ENCODE data around the gene PAPOLG.
"Not testable (repeated sequence)": the region's sequence is repeated elsewhere in the genome, so short reads cannot be mapped to it uniquely, and the experiment has no call there.

The PAPOLG gene

GRCh38 chr2:60806988-60807681, 51.1 kb downstream of the PAPOLG start:
- ATAC-seq = peak; percentile 68
- TF ChIP-seq GLIS3 (CRISPR knock-in tag; IDR thresholded peaks at IDR 0.05) (no peak), TCF4 (CRISPR knock-in tag; IDR thresholded peaks at IDR 0.05; ENCODE audit: borderline replicate concordance) (no peak), PATZ1 (CRISPR knock-in tag; IDR thresholded peaks at IDR 0.05; ENCODE audit: borderline replicate concordance) (no peak), TSHZ2 (CRISPR knock-in tag; IDR thresholded peaks at IDR 0.05) (no peak), ZFP3 (CRISPR knock-in tag; IDR thresholded peaks at IDR 0.05) (no peak), ARNTL (CRISPR knock-in tag; IDR thresholded peaks at IDR 0.05; ENCODE audit: borderline replicate concordance, low read depth) (no peak), ZNF70 (CRISPR knock-in tag; IDR thresholded peaks at IDR 0.05) (no peak), BACH2 (CRISPR knock-in tag; IDR thresholded peaks at IDR 0.05; ENCODE audit: borderline replicate concordance) (no peak), OSR1 (CRISPR knock-in tag; IDR thresholded peaks at IDR 0.05) (no peak), TOX (CRISPR knock-in tag; IDR thresholded peaks at IDR 0.05; ENCODE audit: borderline replicate concordance) (no peak), ZNF8 (CRISPR knock-in tag; IDR thresholded peaks at IDR 0.05) (no peak), ZC3H10 (CRISPR knock-in tag; IDR thresholded peaks at IDR 0.05) (no peak), SNAI2 (CRISPR knock-in tag; IDR thresholded peaks at IDR 0.05) (no peak)

- no peak for TF ChIP-seq ZFP3 (CRISPR knock-in tag; IDR thresholded peaks at IDR 0.05)
- no peak for TF ChIP-seq ISL1 (CRISPR knock-in tag; IDR thresholded peaks at IDR 0.05)
- ATAC-seq = no peak
These were observed 52.3 kb downstream of the PAPOLG start for GRCh38 chr2:60808330-60808801.

- no peak for TF ChIP-seq POU6F1 (CRISPR knock-in tag; IDR thresholded peaks at IDR 0.05; ENCODE audit: borderline replicate concordance, low read depth)
- TF ChIP-seq BACH2 (CRISPR knock-in tag; IDR thresholded peaks at IDR 0.05; ENCODE audit: borderline replicate concordance) = no peak
- ATAC-seq = no peak
These were observed 55.7 kb downstream of the PAPOLG start for GRCh38 chr2:60811491-60812375.

- not testable (repeated sequence) for ATAC-seq
These were observed 61.1 kb downstream of the PAPOLG start for GRCh38 chr2:60817191-60817590.

- TF ChIP-seq TOX (CRISPR knock-in tag; IDR thresholded peaks at IDR 0.05; ENCODE audit: borderline replicate concordance) (no peak), ISL1 (CRISPR knock-in tag; IDR thresholded peaks at IDR 0.05) (no peak), GLIS3 (CRISPR knock-in tag; IDR thresholded peaks at IDR 0.05) (no peak), POU6F1 (CRISPR knock-in tag; IDR thresholded peaks at IDR 0.05; ENCODE audit: borderline replicate concordance, low read depth) (no peak), ARNTL (CRISPR knock-in tag; IDR thresholded peaks at IDR 0.05; ENCODE audit: borderline replicate concordance, low read depth) (no peak), ZFP3 (CRISPR knock-in tag; IDR thresholded peaks at IDR 0.05) (no peak), TSHZ2 (CRISPR knock-in tag; IDR thresholded peaks at IDR 0.05) (no peak), CREB5 (CRISPR knock-in tag; IDR thresholded peaks at IDR 0.05; ENCODE audit: low read depth) (no peak), ZNF70 (CRISPR knock-in tag; IDR thresholded peaks at IDR 0.05) (no peak), PPARA (CRISPR knock-in tag; IDR thresholded peaks at IDR 0.05; ENCODE audit: borderline replicate concordance) (no peak), CSDC2 (CRISPR knock-in tag; IDR thresholded peaks at IDR 0.05) (no peak), ZFP30 (CRISPR knock-in tag; IDR thresholded peaks at IDR 0.05) (no peak)
- ATAC-seq = no peak
These were observed 62.2 kb downstream of the PAPOLG start for GRCh38 chr2:60818272-60818671.
